C1 segment of cervical spinal cord (tissue), 14 donors: ENCODE results near the gene STXBP6.
A peak's percentile ranks its signal among the peaks of the same experiment; 100 is the strongest.

Experiments used
- DNase-seq, 14 donors: peaks; one replicate each; lab custom pipeline; 2025; lab: John Stamatoyannopoulos, UW

Gene STXBP6

GRCh38 chr14:25052921-25053320, 3.0 kb upstream of the STXBP6 start:
- no peak for DNase-seq

DNA sequence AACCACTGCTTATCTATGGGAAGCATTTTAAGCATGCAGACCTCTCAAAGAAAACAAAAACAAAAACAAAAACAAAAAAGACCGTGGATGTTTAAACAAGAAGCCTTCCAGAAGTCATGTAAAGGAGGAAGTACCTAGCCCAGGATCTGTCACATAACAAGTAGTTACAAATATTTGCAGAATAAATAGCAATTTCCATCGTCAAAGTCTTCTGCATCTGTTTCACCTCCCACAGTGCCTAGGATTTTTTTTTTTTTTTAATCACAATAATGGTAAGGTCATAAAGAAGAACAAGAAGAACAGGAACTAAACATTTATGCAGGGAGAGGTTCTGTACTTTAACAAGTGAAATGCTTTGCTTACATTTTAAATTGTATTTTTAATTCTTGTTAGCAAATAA, 2.4 kb upstream of the STXBP6 start:
- no peak for DNase-seq

- DNase-seq = peak in 1 of 14 donors; percentile 13
Measured at GRCh38 chr14:25050269-25051150, 563 bp upstream of the STXBP6 start.

DNA sequence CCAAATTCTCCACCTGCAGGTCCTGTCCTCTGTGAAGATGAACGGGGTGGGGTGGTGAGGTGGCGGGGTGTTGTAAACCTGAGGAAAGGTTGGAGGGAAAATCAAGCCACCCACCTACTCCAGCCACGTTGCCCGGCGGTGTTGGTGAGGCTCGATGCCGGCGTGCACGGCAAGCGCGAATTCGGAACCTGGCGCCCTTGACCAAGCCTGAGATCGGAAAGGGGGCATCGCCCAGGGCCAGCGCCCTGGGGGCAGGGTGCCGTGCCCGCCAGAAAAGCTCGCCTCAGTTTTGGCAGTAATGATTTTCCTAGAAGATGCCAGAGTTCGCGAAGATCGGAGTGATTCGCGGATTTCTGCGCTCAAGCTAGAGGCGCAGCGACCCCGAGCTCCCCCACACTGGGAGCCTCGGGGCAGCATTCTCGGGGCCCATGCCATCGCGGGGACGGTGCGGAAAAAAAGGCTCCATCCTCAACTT, 817 bp downstream of the STXBP6 start:
- peak in 4 of 14 donors; percentile 18 to 54 (median 46) for DNase-seq

- DNase-seq = peak in 4 of 14 donors; percentile 31 to 39 (median 33)
Measured at GRCh38 chr14:25048170-25049016, 1.6 kb downstream of the STXBP6 start.

DNA sequence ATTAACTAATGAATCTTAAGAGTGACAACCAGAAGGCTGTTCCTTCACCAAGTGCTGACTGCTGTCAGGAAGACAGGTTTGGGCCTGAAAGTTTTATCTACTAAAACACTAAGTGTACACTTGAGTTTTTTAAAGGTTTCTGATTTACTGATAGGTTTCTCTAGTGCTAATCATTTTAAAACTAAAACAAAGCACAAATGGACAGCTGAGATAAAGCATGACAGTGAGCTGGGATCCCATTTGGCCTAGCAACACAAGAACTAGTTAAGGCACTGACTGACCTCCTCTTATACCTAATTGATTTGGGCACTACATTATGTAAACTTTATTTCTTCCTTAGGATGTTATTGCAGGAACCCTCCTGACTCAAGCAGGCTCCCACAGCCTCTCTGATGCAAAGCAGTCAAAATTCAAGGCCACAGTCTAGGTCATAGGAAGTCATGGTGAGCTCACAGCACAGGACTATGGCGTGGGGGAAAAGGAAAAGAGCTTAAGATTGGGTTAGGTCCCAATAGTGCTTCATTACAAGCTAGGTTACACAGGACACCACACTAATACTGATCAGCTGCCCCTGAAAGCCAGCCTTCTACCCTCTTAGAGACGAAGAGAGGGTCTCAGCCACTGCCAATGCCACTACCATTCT, 3.5 kb downstream of the STXBP6 start:
- no peak for DNase-seq

DNA sequence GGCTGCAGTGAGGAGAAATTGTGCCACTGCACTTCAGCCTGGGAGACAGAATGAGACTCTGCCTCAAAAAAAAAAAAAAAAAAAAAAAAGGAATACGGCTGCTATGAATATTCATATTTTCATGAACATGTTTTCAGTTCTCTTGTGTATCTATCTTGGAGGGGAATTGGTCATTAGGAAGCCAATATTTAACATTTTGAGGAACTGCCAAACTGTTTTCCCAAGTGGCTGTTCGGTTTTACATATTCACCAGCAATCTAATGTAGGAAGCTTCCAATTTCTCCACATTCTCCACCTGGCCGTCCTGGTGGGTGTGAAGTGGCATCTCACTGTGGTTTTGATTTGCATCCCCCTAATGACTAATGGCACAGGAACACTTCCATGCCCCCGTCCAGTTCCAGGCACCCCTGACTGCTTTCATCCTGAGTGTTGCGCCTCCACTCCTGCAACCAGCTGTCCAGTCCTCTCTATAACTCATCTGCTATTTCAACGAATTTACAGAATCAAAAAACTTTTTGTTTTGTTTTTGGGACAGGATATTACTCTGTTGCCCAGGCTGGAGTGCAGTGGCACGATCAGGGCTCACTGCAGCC, 5.7 kb downstream of the STXBP6 start:
- DNase-seq = no peak

DNA sequence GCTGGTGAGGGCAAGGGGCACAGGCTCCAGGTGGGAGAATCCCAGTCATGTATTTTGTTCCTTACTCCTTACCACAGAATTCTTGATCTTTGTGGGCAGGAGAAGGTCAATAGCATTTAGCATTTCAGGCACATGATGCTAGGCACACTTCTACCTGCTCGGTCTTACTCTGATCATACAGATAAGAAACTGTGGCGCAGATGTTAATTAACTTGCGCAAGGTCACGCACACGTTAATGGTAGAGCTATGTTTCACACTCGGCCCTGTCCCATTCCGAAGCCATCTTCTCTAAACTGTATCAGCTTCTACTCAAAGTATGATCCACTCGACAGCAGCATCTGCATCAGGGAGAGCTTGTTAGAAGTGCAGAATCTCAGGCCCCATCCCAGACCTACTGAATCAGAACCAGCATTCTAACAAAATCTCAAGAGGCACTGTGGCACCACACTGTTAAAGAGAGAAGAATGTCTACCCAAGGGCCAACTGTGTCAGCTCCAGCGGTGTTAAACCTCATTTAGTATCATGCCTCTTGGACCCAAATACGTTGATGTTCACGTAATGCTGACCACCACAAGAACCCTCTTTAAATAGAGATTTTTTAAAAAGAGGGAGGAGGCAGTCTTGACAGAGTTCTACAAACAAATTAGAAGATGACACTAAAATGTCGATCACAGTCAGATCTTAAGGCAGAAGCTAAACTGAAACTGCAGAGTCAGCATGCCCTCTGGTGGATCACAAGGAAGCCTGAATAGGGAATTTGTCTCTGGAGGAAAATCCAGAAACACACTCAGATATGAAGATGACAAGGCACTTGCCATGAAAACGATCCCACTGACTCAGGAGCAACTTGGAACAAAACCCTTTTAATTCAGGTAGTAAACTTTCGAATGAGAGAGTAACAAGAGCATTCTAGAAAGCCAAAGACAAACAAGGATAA, 7.3 kb downstream of the STXBP6 start:
- peak in 6 of 14 donors; percentile 11 to 53 (median 31) for DNase-seq

DNA sequence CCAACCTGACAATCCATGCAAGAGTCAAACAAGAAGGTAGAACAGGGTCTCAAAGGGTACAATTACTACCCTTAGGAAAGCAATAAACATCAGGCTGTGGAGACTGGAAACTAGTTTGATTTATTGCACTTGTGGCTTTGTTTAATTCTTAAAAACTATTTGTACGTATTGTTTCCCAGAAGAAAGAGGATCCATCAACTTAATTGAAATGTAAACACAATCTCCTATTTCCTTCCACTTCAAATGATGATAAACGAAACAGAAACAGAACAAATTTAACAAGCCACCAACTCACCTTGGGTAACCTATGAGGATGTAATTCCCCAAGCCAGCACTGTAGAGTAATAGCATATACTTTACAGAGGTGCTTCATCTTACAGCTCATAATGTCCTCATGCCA, 8.0 kb downstream of the STXBP6 start:
- no peak for DNase-seq

DNA sequence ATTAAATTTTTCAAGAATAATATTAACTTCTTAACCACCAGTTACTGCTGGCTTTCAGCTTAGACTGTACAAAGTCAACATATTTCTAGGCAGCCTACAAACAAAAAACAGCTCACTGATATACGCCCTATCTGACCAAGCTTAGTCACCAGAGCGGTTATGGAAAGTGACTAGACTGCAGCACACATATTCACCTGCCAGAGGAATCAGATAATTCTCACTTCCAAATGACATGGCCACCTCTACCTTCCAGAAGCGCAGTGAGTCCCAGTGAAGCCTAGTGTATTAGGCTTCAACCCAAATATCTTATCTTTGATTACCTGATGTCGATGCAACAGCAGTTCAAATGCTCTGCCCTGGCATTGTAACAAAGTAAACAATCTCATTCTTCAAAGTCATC, 8.5 kb downstream of the STXBP6 start:
- no peak for DNase-seq

DNA sequence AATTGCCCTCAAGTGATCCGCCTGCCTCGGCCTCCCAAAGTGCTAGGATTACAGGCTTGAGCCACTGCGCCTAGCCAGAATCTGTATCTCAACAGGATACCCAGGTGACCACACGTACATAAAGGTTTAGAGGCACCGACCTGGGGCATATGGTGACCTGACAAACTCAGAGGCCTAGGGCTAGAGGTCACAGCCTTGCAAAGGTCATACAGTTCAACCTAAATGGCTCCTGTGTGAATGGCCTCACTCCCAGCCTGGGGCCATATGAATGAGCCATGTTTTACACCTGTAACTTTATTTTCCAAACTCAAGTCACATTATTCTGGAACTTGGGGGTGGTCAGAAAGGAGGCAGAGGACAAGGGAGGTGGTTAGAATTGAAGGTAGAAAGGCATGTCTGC, 10.0 kb downstream of the STXBP6 start:
- DNase-seq = no peak

DNA sequence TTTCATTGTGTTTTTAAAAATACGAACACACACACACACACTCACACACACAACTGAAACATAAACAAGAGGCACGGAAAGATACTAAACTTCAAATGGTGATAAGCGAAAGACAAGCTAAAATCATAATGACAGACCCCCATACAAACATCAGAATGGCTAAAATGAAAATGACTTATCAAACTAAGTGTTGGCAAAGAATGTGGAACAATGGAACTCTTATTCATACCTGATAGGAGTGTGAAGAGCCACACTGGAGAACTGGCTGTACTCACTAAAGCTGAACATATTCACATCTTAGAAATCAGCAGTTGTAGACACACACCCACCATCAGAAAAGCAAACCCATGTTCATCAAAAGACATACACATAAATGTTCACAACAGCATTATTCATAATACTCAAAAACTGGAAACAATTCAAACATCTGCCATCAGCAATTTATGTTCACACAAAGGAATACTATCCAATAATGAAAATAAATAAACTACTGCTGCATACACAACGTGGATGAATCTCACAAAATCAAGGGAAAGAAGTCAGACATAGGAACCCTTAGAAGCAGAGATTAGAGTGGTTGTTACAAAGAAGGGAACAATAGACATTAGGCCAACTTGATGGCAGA, 11.8 kb downstream of the STXBP6 start:
- DNase-seq = no peak

DNA sequence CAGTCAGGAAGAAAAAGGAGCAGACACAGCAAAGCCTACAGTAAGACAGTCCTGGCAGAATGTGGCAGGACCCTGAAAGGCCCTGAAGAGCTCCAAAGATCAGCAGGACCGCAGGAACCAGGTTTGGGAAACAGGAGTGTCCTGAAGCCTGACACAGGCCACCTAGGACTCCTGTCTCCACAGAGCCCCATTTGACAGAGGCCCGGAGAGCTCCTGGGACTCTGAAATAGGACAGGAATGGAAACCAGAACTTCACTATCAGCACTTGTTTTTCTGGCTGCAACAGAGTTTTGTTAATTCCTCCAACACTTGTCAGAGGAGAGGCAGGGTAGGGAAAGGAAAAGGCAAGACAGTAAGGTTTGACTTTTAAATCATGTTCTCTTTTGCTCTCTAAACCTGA, 12.9 kb downstream of the STXBP6 start:
- no peak for DNase-seq

DNA sequence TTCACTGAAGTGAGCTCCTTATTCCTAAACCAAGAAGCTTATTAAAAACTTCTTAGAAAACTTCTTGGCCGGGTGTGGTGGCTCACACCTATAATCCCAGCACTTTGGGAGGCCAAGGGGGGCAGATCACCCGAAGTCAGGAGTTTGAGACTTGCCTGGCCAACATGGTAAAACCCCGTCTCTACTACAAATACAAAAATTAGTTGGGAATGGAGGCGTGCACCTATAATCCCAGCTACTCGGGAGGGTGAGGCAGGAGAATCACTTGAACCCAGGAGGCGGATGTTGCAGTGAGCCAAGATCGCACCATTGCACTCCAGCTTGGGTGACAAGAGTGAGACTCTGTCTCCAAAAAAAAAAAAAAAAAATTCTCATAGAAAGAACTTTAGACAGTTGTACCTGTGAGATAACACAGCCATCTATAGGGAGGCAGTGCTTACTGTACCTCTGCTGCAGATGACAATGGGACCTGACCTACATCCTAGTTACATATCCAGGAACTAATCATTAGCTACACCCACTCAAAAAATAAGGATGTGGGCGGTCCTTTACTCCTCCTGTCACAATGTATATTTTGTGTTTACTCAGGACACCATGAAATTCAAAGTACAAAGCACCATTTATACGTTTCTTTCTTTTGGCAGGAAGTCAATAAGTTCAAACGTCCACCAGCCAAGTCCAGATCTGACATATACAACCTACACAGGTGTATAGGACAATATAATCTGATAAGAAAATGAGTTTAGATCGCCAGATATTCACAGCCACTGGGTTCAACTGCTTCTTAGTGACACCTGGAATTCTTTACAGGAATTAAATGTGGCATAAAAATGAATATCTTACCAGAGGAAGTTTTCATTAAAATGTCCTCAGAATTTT, 14.9 kb downstream of the STXBP6 start:
- no peak for DNase-seq

- no peak for DNase-seq
Measured at GRCh38 chr14:25033358-25033757, 16.6 kb downstream of the STXBP6 start.

DNA sequence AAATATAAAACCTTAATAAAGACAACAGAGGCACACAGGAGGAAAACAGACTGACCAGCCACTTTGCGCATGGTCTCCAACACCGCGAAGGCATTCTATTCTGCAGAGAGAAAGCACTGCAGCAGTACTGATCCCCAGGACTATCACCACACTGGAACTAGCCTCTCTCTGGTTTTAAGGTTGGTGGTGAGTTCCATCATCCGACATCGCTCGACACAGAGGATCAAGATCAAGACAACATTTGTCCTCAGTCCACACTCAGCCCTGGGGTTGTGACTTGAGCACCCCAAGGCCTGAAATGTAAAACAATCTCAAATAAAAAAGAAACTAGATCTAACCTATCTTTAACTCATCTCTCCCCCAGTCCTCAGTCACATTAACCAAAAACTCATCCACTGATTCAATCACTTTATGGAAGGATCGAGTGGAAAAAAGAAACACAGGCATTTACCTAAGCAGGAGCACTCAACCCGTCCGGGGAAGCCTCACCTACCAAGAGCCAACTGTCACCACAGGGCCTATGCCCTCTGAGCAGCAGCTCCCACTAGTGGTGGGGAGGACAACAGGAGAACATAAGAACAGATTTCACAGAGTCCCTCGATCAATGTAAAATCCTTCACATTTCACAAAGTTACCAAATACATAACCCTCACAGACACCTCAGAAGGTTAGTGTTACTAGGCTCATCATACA, 17.7 kb downstream of the STXBP6 start:
- DNase-seq = no peak

DNA sequence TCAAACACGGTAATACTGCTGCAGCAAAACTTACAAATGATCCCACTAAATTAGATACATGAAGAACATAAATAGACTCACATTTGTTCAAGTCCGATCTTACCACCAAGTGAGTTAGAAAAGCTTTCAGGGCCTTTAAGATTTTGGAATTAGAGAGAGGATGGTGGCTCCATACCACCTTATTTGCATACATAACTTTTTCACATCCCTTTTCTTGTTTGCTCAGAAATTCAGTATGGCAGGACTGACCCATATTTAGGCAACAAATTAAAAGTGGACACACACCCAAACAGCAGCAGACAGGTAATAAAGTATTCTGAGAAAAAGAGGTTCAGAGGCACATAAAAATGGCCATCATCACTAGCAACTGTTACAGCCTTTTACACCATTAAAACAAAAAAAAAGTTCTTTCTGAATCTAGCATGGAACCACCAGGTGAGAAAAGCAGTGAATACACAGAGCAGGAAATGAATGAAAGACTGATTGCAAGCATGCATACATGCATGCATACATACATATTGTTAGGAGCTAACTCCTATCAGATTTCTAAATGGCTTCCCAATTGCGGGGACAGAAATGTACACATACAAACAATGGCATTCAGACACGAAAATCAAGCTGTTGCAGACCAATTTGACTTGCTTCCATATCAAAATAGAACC, 23.3 kb downstream of the STXBP6 start:
- no peak for DNase-seq

DNA sequence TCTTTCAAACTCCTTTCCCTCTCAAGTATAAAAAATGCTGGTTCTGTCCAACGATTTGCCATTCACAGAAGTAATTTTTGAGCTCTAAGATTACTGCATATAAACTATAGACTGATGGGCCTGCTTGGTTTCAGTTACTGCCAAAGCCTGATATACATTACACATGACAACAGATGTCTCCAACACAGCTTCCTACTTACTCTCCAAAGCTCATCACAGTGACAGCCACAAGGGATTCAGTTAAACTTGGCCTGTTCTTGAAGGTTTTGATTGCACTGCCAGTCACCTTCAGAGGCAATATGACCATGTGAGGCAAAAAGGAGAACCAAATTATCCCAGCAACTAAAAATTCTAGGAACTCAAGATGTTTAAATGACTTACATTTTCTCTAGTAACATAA, 30.1 kb downstream of the STXBP6 start:
- no peak for DNase-seq
